Hippocampal formation (tissue), 2 donors: ENCODE measurements around the gene CYP2A6.
A peak's percentile ranks its signal among the peaks of the same experiment; 100 is the strongest.

Source experiments
- DNase-seq, 2 donors: peaks; one replicate each; lab custom pipeline; 2025; lab: John Stamatoyannopoulos, UW

Gene CYP2A6

DNA sequence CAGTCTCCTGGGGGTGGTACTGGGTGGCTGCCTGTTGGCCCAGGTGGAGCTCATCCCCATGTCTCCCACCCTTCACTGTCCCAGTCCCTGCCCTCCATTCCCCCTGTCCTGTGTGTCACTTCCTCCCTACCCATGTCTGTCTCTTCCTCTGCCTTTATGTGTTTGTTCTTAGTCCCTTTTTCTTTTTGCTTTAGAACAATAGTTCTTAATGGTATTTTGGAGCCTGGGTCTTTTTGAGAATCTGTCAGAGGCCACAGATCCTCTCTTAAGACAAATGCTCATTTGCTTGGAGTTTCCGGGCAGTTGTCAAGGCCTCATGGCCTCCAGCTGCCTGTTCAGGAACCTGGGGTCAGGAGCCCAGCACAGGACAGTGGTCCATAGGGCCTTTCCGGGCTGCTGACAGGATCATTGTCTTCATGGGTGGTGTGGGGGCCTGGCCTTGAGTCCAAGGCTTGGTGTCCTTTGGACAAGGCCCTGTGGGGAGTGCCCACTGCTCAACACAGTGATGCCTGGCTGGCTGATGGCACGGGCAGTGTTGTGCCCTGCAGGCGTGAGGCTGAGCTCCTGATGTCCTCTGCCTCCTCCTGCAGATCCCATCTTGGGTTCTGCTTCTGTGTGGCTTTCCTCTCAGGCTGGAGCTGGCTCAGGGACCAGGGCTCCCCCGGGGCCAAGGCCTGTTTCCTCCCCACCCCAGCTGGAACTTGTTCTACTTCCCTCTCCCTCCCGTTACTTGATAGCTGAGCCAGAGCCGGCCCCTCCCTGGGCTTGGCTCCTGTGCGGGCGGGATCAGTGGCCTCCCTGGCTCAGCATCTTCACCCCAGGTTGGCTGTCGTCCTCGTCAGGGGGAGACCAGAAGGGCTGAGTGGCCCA lies 47.7 kb downstream of the CYP2A6 start:
- DNase-seq: no peak

DNA sequence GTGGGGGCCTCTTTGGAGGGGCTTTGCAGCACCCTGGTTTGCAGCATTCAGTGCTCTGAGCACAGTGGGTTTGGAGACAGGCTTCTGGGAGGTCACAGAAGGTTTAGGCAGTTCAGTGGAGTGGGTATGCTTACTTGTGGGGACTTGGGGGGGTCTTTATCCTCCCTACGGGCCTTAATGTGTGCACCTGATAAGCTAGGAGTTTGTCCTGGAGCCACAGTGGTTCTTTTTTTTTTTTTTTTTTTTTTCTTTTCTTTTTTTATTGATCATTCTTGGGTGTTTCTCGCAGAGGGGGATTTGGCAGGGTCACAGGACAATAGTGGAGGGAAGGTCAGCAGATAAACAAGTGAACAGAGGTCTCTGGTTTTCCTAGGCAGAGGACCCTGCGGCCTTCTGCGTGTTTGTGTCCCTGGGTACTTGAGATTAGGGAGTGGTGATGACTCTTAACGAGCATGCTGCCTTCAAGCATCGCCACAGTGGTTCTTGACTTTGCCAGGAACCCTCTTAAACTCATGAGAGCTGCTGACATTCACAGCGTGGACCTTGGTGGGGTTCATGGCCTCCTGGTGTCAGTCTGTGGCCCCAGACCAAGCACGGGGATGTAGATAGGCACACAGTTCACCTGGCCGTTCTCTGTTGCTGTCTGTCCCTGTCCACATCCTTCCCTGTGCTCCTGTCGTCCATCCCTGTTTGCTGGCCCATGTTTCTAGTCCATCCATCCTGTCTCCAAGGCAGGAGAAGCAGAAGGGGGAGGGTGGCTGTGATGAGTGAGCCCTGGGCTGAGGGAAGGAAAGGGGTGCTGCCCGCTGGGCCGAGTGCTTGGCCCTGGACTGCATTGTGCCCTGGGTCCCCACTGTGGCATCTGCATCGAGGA lies 48.6 kb downstream of the CYP2A6 start:
- DNase-seq: no peak

DNA sequence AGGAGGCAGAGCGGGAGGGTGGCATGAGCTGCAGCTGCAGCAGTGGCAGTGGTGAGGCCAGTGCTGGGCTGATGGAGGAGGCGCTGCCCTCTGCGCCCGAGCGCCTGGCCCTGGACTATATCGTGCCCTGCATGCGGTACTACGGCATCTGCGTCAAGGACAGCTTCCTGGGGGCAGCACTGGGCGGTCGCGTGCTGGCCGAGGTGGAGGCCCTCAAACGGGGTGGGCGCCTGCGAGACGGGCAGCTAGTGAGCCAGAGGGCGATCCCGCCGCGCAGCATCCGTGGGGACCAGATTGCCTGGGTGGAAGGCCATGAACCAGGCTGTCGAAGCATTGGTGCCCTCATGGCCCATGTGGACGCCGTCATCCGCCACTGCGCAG lies 49.3 kb downstream of the CYP2A6 start:
- no peak for DNase-seq

DNA sequence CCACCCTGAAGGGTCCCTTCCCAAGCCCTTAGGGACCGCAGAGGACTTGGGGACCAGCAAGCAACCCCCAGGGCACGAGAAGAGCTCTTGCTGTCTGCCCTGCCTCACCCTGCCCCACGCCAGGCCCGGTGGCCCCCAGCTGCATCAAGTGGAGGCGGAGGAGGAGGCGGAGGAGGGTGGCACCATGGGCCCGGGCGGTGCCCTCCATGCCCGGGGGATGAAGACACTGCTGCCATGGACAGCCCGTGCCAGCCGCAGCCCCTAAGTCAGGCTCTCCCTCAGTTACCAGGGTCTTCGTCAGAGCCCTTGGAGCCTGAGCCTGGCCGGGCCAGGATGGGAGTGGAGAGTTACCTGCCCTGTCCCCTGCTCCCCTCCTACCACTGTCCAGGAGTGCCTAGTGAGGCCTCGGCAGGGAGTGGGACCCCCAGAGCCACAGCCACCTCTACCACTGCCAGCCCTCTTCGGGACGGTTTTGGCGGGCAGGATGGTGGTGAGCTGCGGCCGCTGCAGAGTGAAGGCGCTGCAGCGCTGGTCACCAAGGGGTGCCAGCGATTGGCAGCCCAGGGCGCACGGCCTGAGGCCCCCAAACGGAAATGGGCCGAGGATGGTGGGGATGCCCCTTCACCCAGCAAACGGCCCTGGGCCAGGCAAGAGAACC lies 49.8 kb downstream of the CYP2A6 start:
- no peak for DNase-seq

DNA sequence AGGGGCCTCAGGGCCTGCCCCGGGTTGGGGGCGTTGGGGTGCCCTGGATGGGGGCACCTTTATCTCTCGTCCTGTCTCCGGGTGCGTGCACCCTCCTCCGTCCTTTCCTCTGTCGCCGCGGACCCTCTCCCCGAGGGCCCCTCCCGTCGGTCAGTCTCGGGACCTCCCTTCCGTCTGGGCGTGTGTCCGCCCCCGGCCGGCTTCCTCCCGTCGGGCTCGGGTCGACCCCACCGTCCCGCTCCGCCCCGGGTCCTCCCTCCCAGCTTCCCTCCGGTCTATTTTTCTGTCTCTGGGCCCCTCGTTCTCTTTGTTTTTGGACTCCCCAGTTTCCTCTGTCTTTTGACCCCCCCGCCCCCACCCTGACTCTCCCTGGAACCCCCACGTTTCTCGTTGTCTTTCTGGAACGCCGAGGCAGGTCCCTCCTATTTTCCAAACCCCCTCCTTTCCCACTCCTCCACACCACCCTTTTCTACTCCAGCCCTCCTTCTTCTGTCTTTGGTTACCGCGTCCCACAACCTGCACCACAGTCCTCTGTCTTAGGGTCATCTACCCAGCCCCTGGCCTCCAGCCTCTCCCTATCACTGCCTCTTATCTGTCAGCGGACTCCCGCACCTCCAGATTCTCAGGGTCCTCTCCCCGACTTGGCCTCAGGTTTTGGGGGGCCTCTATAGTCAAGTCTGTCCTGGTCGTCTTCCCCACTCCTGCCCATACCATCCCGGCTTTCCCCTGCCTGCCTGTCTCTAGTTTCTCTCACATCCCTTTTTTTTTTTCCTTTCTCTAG lies 50.5 kb downstream of the CYP2A6 start:
- DNase-seq: no peak

DNA sequence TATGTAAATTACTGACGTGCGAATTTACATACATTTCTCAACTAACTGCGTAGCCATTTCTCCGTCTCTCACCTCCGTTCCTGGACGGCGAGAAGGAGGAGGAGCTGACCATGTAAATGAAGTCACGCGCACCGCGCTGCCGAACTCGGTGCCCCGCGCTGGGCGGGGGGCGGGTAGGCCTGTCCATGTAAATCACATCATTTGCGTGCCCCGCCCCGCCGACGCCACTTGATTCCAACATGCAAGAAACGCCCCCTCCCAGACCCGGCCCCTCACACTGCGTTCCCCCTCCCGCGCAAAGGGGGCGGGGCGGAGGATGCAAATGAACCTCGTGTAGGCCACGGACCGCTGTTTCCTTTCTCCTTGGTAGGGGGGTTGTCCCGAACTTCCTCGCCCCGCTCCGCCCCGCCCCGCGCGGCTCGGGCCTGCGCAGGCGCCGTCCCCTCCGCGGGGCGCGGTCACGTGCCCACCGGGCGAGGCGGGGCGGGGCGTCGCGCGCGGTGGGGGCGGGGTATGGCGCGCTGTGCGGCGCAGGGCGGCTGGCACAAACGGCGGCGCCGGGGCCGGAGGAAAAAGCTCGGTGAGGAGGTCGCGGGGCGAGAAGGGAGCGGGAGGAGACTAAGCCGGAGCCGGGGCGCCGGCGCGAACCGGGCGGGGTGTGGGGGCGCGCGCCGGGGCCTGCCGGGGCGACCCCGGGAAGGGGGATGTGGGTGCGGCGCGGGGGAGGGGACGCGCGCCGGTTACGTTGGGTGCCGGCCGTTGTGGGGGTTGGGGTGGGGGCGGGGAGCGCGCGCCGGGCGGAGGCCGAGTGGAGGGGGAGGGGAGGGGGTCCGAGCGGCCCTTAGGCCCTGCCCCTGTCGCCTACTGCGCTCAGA lies 51.3 kb downstream of the CYP2A6 start, which contains the start of gene EGLN2:
Gene EGLN2, plus strand, starts transcription at position 509 of the 875 bp plus-strand sequence. CDS start 1,382 bp downstream, outside the sequence.
- peak; percentile 98 to 99 for DNase-seq

DNA sequence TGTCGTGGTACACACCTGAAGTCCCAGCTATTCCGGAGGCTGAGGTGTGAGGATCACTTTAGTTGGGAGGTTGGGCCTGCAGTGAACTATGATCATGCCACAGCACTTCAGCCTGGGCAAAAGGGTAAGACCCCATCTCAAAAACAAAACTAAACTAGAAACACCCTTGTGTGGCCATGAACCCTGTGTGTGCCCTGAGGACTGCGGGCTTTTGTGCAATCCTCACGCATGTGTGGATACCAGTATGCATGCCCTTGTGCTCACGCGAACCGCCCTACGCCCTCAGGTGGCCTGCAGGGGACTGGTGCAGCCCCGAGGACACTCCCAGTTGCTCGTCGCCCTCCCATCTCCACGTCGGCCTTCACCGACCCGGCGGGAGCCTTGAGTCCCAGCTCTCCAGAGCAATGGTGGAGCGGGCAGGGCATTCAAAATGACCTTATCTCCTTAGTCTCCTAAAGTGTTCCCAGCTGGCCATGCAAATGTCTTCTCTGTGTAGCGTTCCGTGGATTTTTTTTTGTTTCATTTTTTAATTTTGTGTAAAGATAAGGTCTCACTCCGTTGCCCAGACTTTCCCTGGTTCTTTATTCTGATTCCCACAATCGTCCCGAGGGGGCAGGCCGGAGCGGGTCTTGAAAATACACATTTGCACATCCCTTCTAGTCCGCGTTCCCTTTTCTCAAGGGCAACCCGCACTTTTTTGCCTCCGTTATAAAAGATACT lies 52.1 kb downstream of the CYP2A6 start:
- DNase-seq: peak in 1 of 2 donors; percentile 60

DNA sequence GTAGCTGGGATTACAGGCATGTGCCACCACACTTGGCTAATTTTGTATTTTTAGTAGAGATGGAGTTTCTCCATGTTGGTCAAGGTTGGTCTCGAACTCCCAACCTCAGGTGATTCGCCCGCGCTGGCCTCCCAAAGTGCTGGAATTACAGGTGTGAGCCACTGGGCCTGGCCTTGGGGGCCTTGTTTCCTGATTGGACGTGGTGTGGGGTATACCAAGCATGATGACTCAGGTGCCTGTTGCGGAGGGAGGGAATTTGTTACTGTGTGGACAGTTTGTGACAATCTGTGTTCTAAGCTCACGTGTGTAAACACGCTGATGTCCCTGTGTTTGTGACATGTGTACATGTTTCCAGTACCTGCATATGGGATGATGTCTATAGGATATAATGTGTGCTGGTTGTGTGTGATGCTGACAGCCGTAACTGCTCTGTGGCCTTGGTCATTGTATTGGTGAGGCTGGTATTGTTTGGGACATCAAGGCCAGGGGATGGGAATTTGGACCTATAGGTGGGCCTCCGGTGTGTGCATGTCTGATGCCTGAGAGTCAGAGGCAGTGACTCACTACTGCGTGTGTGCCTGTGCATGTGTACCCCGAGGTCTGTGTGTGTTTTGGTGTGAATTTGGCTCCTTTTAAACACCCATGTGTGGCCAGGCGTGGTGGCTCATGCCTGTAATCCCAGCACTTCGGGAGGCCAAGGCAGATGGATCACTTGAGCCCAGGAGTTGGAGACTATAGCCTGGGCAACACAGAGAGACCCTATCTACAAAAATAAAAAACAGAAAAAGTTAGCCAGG lies 52.9 kb downstream of the CYP2A6 start:
- DNase-seq: no peak
